K562 (cell line): Measurements from ENCODE around the gene CCL4. TPM values are rescaled to one million over a fixed set of nuclear protein-coding genes. Genes with fewer than 3 reads are reported as not detected.
A peak's percentile ranks its signal among the peaks of the same experiment; 100 is the strongest.

Source experiments
- ATAC-seq: fragments of 200-7000 bp; cut with Tn5 transposase; 3 replicates; pipeline ENCODE4 v1.9.1; 2020; ENCODE audit warnings: moderate library complexity
- BruUV-seq: library from RNA; stranded (reverse); fragments of 400-500 nt; replicated peaks from 2 replicates; lab custom pipeline; 2021; lab: Mats Ljungman, UMichigan
- CTCF ChIA-PET: fragments of 300-600 bp; formaldehyde crosslinking; extraction: SDS; loops from one replicate; lab custom pipeline; 2021; ENCODE audit warnings: low intra/inter-chr PET ratio; lab: Yijun Ruan, JAX
- POLR2A ChIA-PET: fragments of 300-600, 350-650 bp; sonication (Branson Sonifier 250); formaldehyde crosslinking; extraction: SDS; loops from one replicate; lab custom pipeline; 2021; ENCODE audit warnings: antibody characterized with exemption, inconsistent platforms; lab: Yijun Ruan, JAX
- DNase-seq, 4 experiments: peaks; one replicate each; pipeline versions ENCODE4 v3.0.0 to v3.0.0-alpha.2; 2011 to 2018; ENCODE audit warnings: low spot score in 3 of 4, mixed read lengths in 3 of 4; ENCODE audit errors: extremely low read depth in 1 of 4
- FAIRE-seq: peaks from 2 replicates; lab custom pipeline; 2011; peaks lifted over from hg19 to GRCh38; lab: Jason Lieb, UNC
- H2AFZ ChIP-seq: 2 replicates; pipeline ENCODE4 v1.6.0; 2011; ENCODE audit warnings: low read depth, low read length, control low read depth, inconsistent platforms
- H3K27ac ChIP-seq: fragments of 200-600 bp; 3 replicates; pipeline ENCODE4 v1.8.0; 2011; ENCODE audit warnings: low read depth, mild to moderate bottlenecking, control low read depth, inconsistent platforms, low read length, moderate library complexity, mixed read lengths; ENCODE audit errors: extremely low read depth
- H3K27me3 ChIP-seq, 2 experiments: fragments of 300-600 bp in 1 of 2; 2 replicates in 1 of 2; 3 replicates in 1 of 2; pipeline versions ENCODE4 v1.6.0 to v1.8.0; 2011; ENCODE audit warnings: inconsistent platforms in 2 of 2, low read length in 2 of 2, mild to moderate bottlenecking in 1 of 2, mixed read lengths in 1 of 2, moderate library complexity in 1 of 2; ENCODE audit not compliant: control insufficient read depth in 2 of 2, insufficient read depth in 2 of 2
- H3K36me3 ChIP-seq: fragments of 300-600 bp; 3 replicates; pipeline ENCODE4 v1.8.0; 2011; ENCODE audit warnings: mild to moderate bottlenecking, low read length, inconsistent platforms; ENCODE audit not compliant: control insufficient read depth, insufficient read depth
- H3K4me1 ChIP-seq, 2 experiments: fragments of 200-600 bp in 1 of 2; replicated peaks in 1 of 2; 2 replicates in 1 of 2; 3 replicates in 1 of 2; pipeline versions ENCODE4 v1.5.1 to v1.8.0; 2011; ENCODE audit warnings: inconsistent platforms in 2 of 2, low read length in 2 of 2, mild to moderate bottlenecking in 1 of 2, mixed read lengths in 1 of 2, moderate library complexity in 1 of 2; ENCODE audit not compliant: control insufficient read depth in 2 of 2, insufficient read depth in 2 of 2
- H3K4me2 ChIP-seq: 2 replicates; pipeline ENCODE4 v1.6.1; 2011; ENCODE audit warnings: low read length, control low read depth, inconsistent platforms, mixed read lengths; ENCODE audit not compliant: insufficient read depth
- H3K4me3 ChIP-seq: fragments of 200-600 bp; sonication (generic), shearing (Covaris generic); 2 replicates; pipeline ENCODE4 v1.5.1; 2016; ENCODE audit warnings: control low read depth, inconsistent platforms
- H3K79me2 ChIP-seq: fragments of 200-600 bp; 3 replicates; pipeline ENCODE4 v1.8.0; 2011; ENCODE audit warnings: low read length, inconsistent platforms; ENCODE audit not compliant: control insufficient read depth, insufficient read depth
- H3K9ac ChIP-seq, 2 experiments: 2 replicates each; pipeline versions ENCODE4 v1.6.0 to v1.6.1; 2011; ENCODE audit warnings: low read depth in 2 of 2, low read length in 2 of 2, control low read depth in 1 of 2, inconsistent platforms in 1 of 2, mild to moderate bottlenecking in 1 of 2, mixed read lengths in 1 of 2; ENCODE audit not compliant: insufficient read depth in 1 of 2
- H3K9me1 ChIP-seq: one replicate; pipeline ENCODE4 v1.6.0; 2011; ENCODE audit warnings: inconsistent platforms, mild to moderate bottlenecking, low read length, moderate library complexity; ENCODE audit not compliant: control insufficient read depth, insufficient read depth
- H3K9me3 ChIP-seq: replicated peaks from 2 replicates; pipeline ENCODE4 v1.5.1; 2011; ENCODE audit warnings: low read depth, low read length, inconsistent platforms; ENCODE audit not compliant: control insufficient read depth, insufficient read depth
- H4K20me1 ChIP-seq: replicated peaks from 2 replicates; pipeline ENCODE4 v1.6.1; 2011; ENCODE audit warnings: low read length, inconsistent platforms, mixed read lengths; ENCODE audit not compliant: control insufficient read depth, insufficient read depth
- CTCF ChIP-seq, 3 experiments: IDR thresholded peaks in 2 of 3; conservative IDR thresholded peaks in 1 of 3; 2 replicates each; pipeline ENCODE4 v1.5.1; 2011 to 2012; ENCODE audit warnings: low read length in 3 of 3, mild to moderate bottlenecking in 3 of 3, control low read depth in 2 of 3, improper control_type of control experiment in 1 of 3, inconsistent platforms in 1 of 3, low read depth in 1 of 3, mixed read lengths in 1 of 3, moderate library complexity in 1 of 3; ENCODE audit not compliant: insufficient read depth in 2 of 3
- NRF1 ChIP-seq, 2 experiments: fragments of 450-650 bp; IDR thresholded peaks in 1 of 2; conservative IDR thresholded peaks in 1 of 2; 2 replicates each; pipeline ENCODE4 v1.6.1; 2014; ENCODE audit warnings: mild to moderate bottlenecking in 2 of 2
- ZKSCAN1 ChIP-seq: fragments of 150-350 bp; IDR thresholded peaks from 2 replicates; pipeline ENCODE4 v1.6.1; 2016; ENCODE audit warnings: low read depth, low read length
- WGBS: fragments of 100-300 bp; shearing (Covaris generic); methylation state at CpG from one replicate; pipeline ENCODE4 v1.1.6; 2016; ENCODE audit warnings: low coverage, mixed read lengths; ENCODE audit not compliant: insufficient coverage; ENCODE audit errors: missing lambda C conversion rate; 5-methylcytosine and 5-hydroxymethylcytosine counted together
- in situ Hi-C: fragments of 300-500 bp; cut with MboI; formaldehyde crosslinking; loops from 4 replicates; pipeline ENCODE4 v1.15.0; 2018; ENCODE audit warnings: inconsistent platforms, mixed read lengths
- intact Hi-C: fragments of 100-400 bp; cut with micrococcal nuclease; formaldehyde crosslinking; loops from 2 replicates; pipeline ENCODE4 v1.14.2; 2022
- polyA plus RNA-seq, 8 experiments: library from polyadenylated mRNA; depleted of rRNA in 4 of 8; stranded (reverse) in 5 of 8; unstranded in 3 of 8; fragments of >200 nt; fragmentation: Nextera tagmentation in 2 of 8; fragmentation: Illumina TruSeq in 1 of 8; extraction: Ambion mirVana in 2 of 8; extraction: Trizol in 1 of 8; gene quantifications; 2 replicates each; pipeline versions ENCODE4 v1.2.1 to v1.2.3, GENCODE V29; 2011 to 2014; ENCODE audit warnings: inconsistent platforms in 1 of 8, missing spikeins in 1 of 8
- total RNA-seq, 7 experiments: library from RNA; depleted of rRNA in 6 of 7; stranded (reverse); fragments of >200 nt in 6 of 7; fragmentation: Illumina TruSeq in 2 of 7; extraction: Trizol in 2 of 7; gene quantifications; 2 replicates each; pipeline versions ENCODE4 v1.2.1 to v1.2.3, GENCODE V29; 2011 to 2021; ENCODE audit warnings: low replicate concordance in 1 of 7

Gene CCL4
- total and polyA plus RNA-seq, 9 of the 15 experiments (the other 6 are each of a cell fraction or from before 2014, with no cell fraction given) = 0.91 TPM; not detected in 8

GRCh38 chr17:36118477-36119353, 15.1 kb downstream of the CCL4 start:
- TF ChIP-seq ZKSCAN1 (no peak), NRF1 (conservative IDR thresholded peaks at IDR 0.05 in 1 of 2, IDR thresholded peaks at IDR 0.05 in 1 of 2) (peak; percentile 52 to 61), CTCF (IDR thresholded peaks at IDR 0.05 in 2 of 3, conservative IDR thresholded peaks at IDR 0.05 in 1 of 3; ENCODE audit: insufficient read depth in 2 of 3, low read depth in 1 of 3, low read length in 3 of 3) (peak in 2 of 3 experiments; percentile 15 to 21; a peak in 1 of 6 replicates)
- H3K27ac ChIP-seq = no peak overlapping the region
- no peak overlapping the region for H2AFZ ChIP-seq
- H4K20me1 ChIP-seq = no peaks in the 10 kb centered on the region
- no peaks in the 10 kb centered on the region for H3K27me3 ChIP-seq
- ATAC-seq = peak; percentile 70; the same call in 2 of the 3 replicates
- H3K36me3 ChIP-seq = no peaks in the 10 kb centered on the region
- no peak for FAIRE-seq
- CTCF ChIA-PET = no interaction called here
- intact Hi-C loops (no loop called here), in situ Hi-C loops (no loop called here)
- no peaks in the 10 kb centered on the region for H3K9me3 ChIP-seq
- no peak overlapping the region for H3K4me2 ChIP-seq
- no peak overlapping the region for H3K4me3 ChIP-seq
- H3K9ac ChIP-seq = no peak overlapping the region
- WGBS = 1% methylated on average over 12 of the region's 12 CpGs
- no peaks in the 10 kb centered on the region for H3K9me1 ChIP-seq
- BruUV-seq = no TSS peak
- DNase-seq = no peak
- H3K79me2 ChIP-seq = no peaks in the 10 kb centered on the region
- H3K4me1 ChIP-seq = no peaks in the 10 kb centered on the region
- POLR2A ChIA-PET = interaction anchor here (1.2 to 2.0 kb wide), 2 partner anchors 8 to 10 kb away, joined by 5 to 9 read pairs; no protein-coding TSS in a partner anchor
